ENCODE results near the gene HTR2C. TPM values are rescaled to one million over a fixed set of nuclear protein-coding genes. Genes with fewer than 3 reads are reported as not detected.

The HTR2C gene
- total and polyA plus RNA-seq, 2 of the 4 experiments (the other 2 are of a cell fraction), result not detected

- ChIA-PET CTCF (no interaction called here), POLR2A (ENCODE audit: unreplicated experiment) (no interaction called here)
- H3K23ac ChIP-seq (ENCODE audit: low read depth, low read length), result no peak overlapping the region
- no peak overlapping the region for H4K91ac ChIP-seq (ENCODE audit: insufficient read depth, low read depth, low read length)
- no peak overlapping the region for H4K5ac ChIP-seq (ENCODE audit: low read depth, low read length)
- H2AFZ ChIP-seq (replicated peaks; ENCODE audit: low read length, poor library complexity), result no peak overlapping the region
- H3K27ac ChIP-seq (ENCODE audit: insufficient read depth, low read length), result no peak overlapping the region
- H2BK120ac ChIP-seq (ENCODE audit: low read depth, low read length), result no peak overlapping the region
- no peak overlapping the region for H4K8ac ChIP-seq (ENCODE audit: low read depth in 2 of 2, low read length in 2 of 2)
- no peaks in the 10 kb centered on the region for H3K9me3 ChIP-seq (ENCODE audit: control insufficient read depth, insufficient read depth, low read length)
- H3K4ac ChIP-seq (ENCODE audit: low read depth, low read length), result no peak overlapping the region
- no peak overlapping the region for H2BK15ac ChIP-seq (ENCODE audit: low read depth, low read length)
- H3K79me1 ChIP-seq (ENCODE audit: low read depth in 1 of 2, low read length in 2 of 2), result no peaks in the 10 kb centered on the region
- no peak for DNase-seq
- no peak overlapping the region for H2AK5ac ChIP-seq (ENCODE audit: low read depth, low read length)
- no peaks in the 10 kb centered on the region for H3K36me3 ChIP-seq (ENCODE audit: control insufficient read depth, insufficient read depth, low read length)
- no peaks in the 10 kb centered on the region for H3K4me1 ChIP-seq (ENCODE audit: control insufficient read depth, insufficient read depth, low read length)
- dilution Hi-C loops (cut with HindIII; ENCODE audit: low sequenced_read_pairs, unreplicated experiment) (no loop called here), intact Hi-C loops (cut with micrococcal nuclease) (no loop called here), in situ Hi-C loops (cut with MboI; ENCODE audit: low sequenced_read_pairs) (no loop called here)
- H3K27me3 ChIP-seq (ENCODE audit: control insufficient read depth, insufficient read depth, low read length), result no peaks in the 10 kb centered on the region; the same call in none of the 2 replicates
- H2BK5ac ChIP-seq (ENCODE audit: low read depth, low read length, poor library complexity, severe bottlenecking), result no peak overlapping the region
- H3K14ac ChIP-seq (replicated peaks; ENCODE audit: low read depth, low read length), result no peak overlapping the region
- no peak overlapping the region for H3K9ac ChIP-seq (ENCODE audit: low read depth, low read length)
- no peaks in the 10 kb centered on the region for H3K9me1 ChIP-seq (ENCODE audit: insufficient read depth, low read length)
- H3K56ac ChIP-seq (ENCODE audit: extremely low read depth, insufficient read depth, low read length), result no peak overlapping the region
- 0% methylated on average over 1 of the region's 2 CpGs; no CpG with 5 or more reads in 1 of the 2 experiments for WGBS, 2 experiments (ENCODE audit: extremely low coverage in 2 of 2, insufficient read length in 1 of 2)
- ATAC-seq (ENCODE audit: low read depth), result no peak
- H2AK9ac ChIP-seq (replicated peaks; ENCODE audit: low read depth, low read length, poor library complexity), result no peak overlapping the region
- no TSS peak for BruUV-seq (replicated peaks)
- no peak overlapping the region for H3K4me3 ChIP-seq (ENCODE audit: insufficient read depth, low read depth, low read length)
- TF ChIP-seq POLR2A (IDR thresholded peaks at IDR 0.05; ENCODE audit: low read depth, low read length), result no peak
- TF ChIP-seq NFE2L2 (IDR thresholded peaks at IDR 0.05; ENCODE audit: low read depth, low read length), result no peak
- no peak for TF ChIP-seq MAFK (IDR thresholded peaks at IDR 0.05; ENCODE audit: low read depth, low read length)
- H2BK20ac ChIP-seq (ENCODE audit: low read depth, low read length), result no peak overlapping the region
- no peak overlapping the region for H3K4me2 ChIP-seq (ENCODE audit: low read depth, low read length)
- H4K20me1 ChIP-seq (ENCODE audit: insufficient read depth, low read length), result no peaks in the 10 kb centered on the region
- H3K18ac ChIP-seq (ENCODE audit: low read depth, low read length), result no peak overlapping the region
Measured at GRCh38 chrX:114819509-114819908, 235.6 kb downstream of the HTR2C start.
